Neural cell (in vitro differentiated cells): ENCODE measurements around the gene KIFBP. TPM values are rescaled to one million over a fixed set of nuclear protein-coding genes. Genes with fewer than 3 reads are reported as not detected.

Experiments
- polyA plus RNA-seq: library from polyadenylated mRNA; depleted of rRNA; stranded (reverse); fragments of >200 nt; gene quantifications from 2 replicates; pipeline ENCODE4 v1.2.3, GENCODE V29; 2014

KIFBP gene
- polyA plus RNA-seq, 1 donor from 2014 or later, result 76.9 TPM

Other genes starting within 250 kb of the KIFBP start
- gene STOX1, start 161.3 kb upstream of the KIFBP start, polyA plus RNA-seq, result 1.2 and 2.3 TPM in 2 replicates
- gene DDX50, start 87.5 kb upstream of the KIFBP start, polyA plus RNA-seq, result 45.6 and 51.1 TPM in 2 replicates
- gene DDX21, start 32.6 kb upstream of the KIFBP start, polyA plus RNA-seq, result 29.6 and 33.0 TPM in 2 replicates
- not detected in 2 replicates for gene SRGN, start 99.3 kb downstream of the KIFBP start, polyA plus RNA-seq
- 44.2 and 48.9 TPM in 2 replicates for gene VPS26A, start 135.4 kb downstream of the KIFBP start, polyA plus RNA-seq
- 30.8 and 33.3 TPM in 2 replicates for gene SUPV3L1, start 191.4 kb downstream of the KIFBP start, polyA plus RNA-seq
- 0.07 TPM in 1 of 2 replicates, not detected in the other for gene HKDC1, start 231.5 kb downstream of the KIFBP start, polyA plus RNA-seq